ENCODE measurements around the gene STRN4. TPM values are rescaled to one million over a fixed set of nuclear protein-coding genes. Genes with fewer than 3 reads are reported as not detected.
"Not testable (repeated sequence)": the region's sequence is repeated elsewhere in the genome, so short reads cannot be mapped to it uniquely, and the experiment has no call there.

STRN4 gene
- total RNA-seq, 4 donors from 2014 or later, result 54.1 to 73.4 (median 67.7) TPM

- Histone ChIP-seq H3K27ac (peak overlapping the region; percentile 70 to 98 (median 96)), H3K9me3 (no peaks in the 10 kb centered on the region), H3K27me3 (no peaks in the 10 kb centered on the region), H3K4me3 (replicated peaks in 1 of 3) (peak overlapping the region; percentile 40 to 65 (median 41)), H3K4me1 (peaks cover 23 to 28% of the 10 kb centered on the region in 2 donors), H3K36me3 (peaks cover 8 to 11% of the 10 kb centered on the region in 2 donors)
- DNase-seq, result peak; percentile 98 to 99
- WGBS, 2 donors, result 0% methylated on average over 7 to 9 of the region's 39 CpGs
- intact Hi-C loops (cut with DNase I), result loop anchor here (5.0 kb wide), 1 partner anchor 33 kb away; the partner anchor contains the start of genes FKRP and STRN4
- TF ChIP-seq POLR2A (IDR thresholded peaks at IDR 0.05), result peak in 1 of 2 donors; percentile 5
- no peak for TF ChIP-seq CTCF (IDR thresholded peaks at IDR 0.05)
Measured at GRCh38 chr19:46713781-46714443, 32.3 kb downstream of the STRN4 start.

- not testable (repeated sequence) for H3K4me3 ChIP-seq (replicated peaks in 1 of 3)
- WGBS, 2 donors, result 85 to 90% methylated on average over 6 of the region's 6 CpGs
- H3K27ac ChIP-seq, result peak overlapping the region in 2 of 3 donors; percentile 96 to 98
Measured at GRCh38 chr19:46712768-46713338, 33.4 kb downstream of the STRN4 start.

GRCh38 chr19:46710687-46711086 is 35.6 kb downstream of the STRN4 start:
- Histone ChIP-seq H3K4me1 (peaks cover 11 to 15% of the 10 kb centered on the region in 2 donors), H3K36me3 (peaks cover 8 to 20% of the 10 kb centered on the region in 2 donors), H3K27ac (no peak overlapping the region), H3K27me3 (no peaks in the 10 kb centered on the region), H3K9me3 (no peaks in the 10 kb centered on the region), H3K4me3 (replicated peaks in 1 of 3) (no peak overlapping the region)
- no peak for DNase-seq
- intact Hi-C loops (cut with DNase I), result loop anchor here (5.0 kb wide), 1 partner anchor 37 kb away; the partner anchor contains the start of genes FKRP and STRN4
- TF ChIP-seq POLR2A (IDR thresholded peaks at IDR 0.05) (no peak), CTCF (IDR thresholded peaks at IDR 0.05) (no peak)
- 84 to 87% methylated on average over 25 of the region's 25 CpGs for WGBS, 2 donors

More at GRCh38 chr19:46712768-46713338, 33.4 kb downstream of the STRN4 start:
- DNase-seq, H3K27me3 ChIP-seq, H3K9me3 ChIP-seq: not testable (repeated sequence)
- Histone ChIP-seq H3K4me1 (peaks cover 19 to 23% of the 10 kb centered on the region in 2 donors), H3K36me3 (peaks cover 8 to 14% of the 10 kb centered on the region in 2 donors)
- intact Hi-C loops (cut with DNase I), result loop anchor here (5.0 kb wide), 1 partner anchor 34 kb away; the partner anchor contains the start of genes FKRP and STRN4

- Histone ChIP-seq H3K9me3 (no peaks in the 10 kb centered on the region), H3K4me1 (no peaks in the 10 kb centered on the region), H3K4me3 (replicated peaks in 1 of 3) (no peak overlapping the region), H3K36me3 (peaks cover 46 to 60% of the 10 kb centered on the region in 2 donors), H3K27me3 (no peaks in the 10 kb centered on the region), H3K27ac (no peak overlapping the region)
- DNase-seq, result peak; percentile 65 to 70
- intact Hi-C loops (cut with DNase I), result no loop called here
- no peak for TF ChIP-seq POLR2A (IDR thresholded peaks at IDR 0.05)
- peak; percentile 68 to 96 (median 80) for TF ChIP-seq CTCF (IDR thresholded peaks at IDR 0.05)
- 41 to 56% methylated on average over 11 to 20 of the region's 21 CpGs for WGBS, 2 donors
Measured at GRCh38 chr19:46704379-46705076, 41.7 kb downstream of the STRN4 start.

GRCh38 chr19:46700704-46701103 is 45.5 kb downstream of the STRN4 start:
- intact Hi-C loops (cut with DNase I), result no loop called here
- peaks cover 77 to 78% of the 10 kb centered on the region in 2 donors for H3K36me3 ChIP-seq

More at GRCh38 chr19:46700704-46701103, 45.5 kb downstream of the STRN4 start:
- H3K27me3 ChIP-seq, result no peaks in the 10 kb centered on the region
- no peaks in the 10 kb centered on the region for H3K9me3 ChIP-seq
- H3K4me1 ChIP-seq, result peaks cover 4 to 5% of the 10 kb centered on the region in 2 donors
- 93 to 95% methylated on average over 8 to 13 of the region's 13 CpGs for WGBS, 2 donors
- no peak for TF ChIP-seq POLR2A (IDR thresholded peaks at IDR 0.05)
- no peak for TF ChIP-seq CTCF (IDR thresholded peaks at IDR 0.05)
- no peak overlapping the region for H3K4me3 ChIP-seq (replicated peaks in 1 of 3)
- H3K27ac ChIP-seq, result no peak overlapping the region
- no peak for DNase-seq
